CD4-positive, alpha-beta T cell (primary cell): ENCODE measurements around the gene ZDHHC3. TPM values are rescaled to one million over a fixed set of nuclear protein-coding genes. Genes with fewer than 3 reads are reported as not detected.

Experiments
- ATAC-seq: fragments of 200-7000 bp; cut with Tn5 transposase; one replicate; pipeline ENCODE4 v1.10.0; 2022; ENCODE audit warnings: mild to moderate bottlenecking; ENCODE audit not compliant: poor library complexity
- CTCF ChIA-PET: fragments of 350-600 bp; sonication (Branson Sonifier 250); formaldehyde crosslinking; loops from one replicate; lab custom pipeline; 2021; ENCODE audit warnings: antibody characterized with exemption, inconsistent platforms; lab: Charles Lee
- POLR2A ChIA-PET: fragments of 350-600 bp; sonication (Branson Sonifier 250); formaldehyde crosslinking; loops from one replicate; lab custom pipeline; 2021; ENCODE audit warnings: antibody characterized with exemption, inconsistent platforms; lab: Charles Lee
- DNase-seq, 14 experiments: peaks; one replicate each; pipeline ENCODE4 v3.0.0-alpha.2; 2013 to 2020; ENCODE audit warnings: mixed read lengths in 2 of 14
- H3K27ac ChIP-seq, 2 donors: one replicate each; pipeline versions ENCODE4 v1.5.1 to v1.7.0; 2013; ENCODE audit warnings: low read length in 2 of 2, low read depth in 1 of 2, mild to moderate bottlenecking in 1 of 2
- H3K27me3 ChIP-seq, 2 experiments: 1 replicate in 1 of 2; 2 replicates in 1 of 2; pipeline versions ENCODE4 v1.6.1 to v1.7.0; 2013; ENCODE audit warnings: low read length in 2 of 2, control low read depth in 1 of 2, mild to moderate bottlenecking in 1 of 2, moderate library complexity in 1 of 2; ENCODE audit not compliant: insufficient read depth in 2 of 2, control insufficient read depth in 1 of 2
- H3K36me3 ChIP-seq: one replicate; pipeline ENCODE4 v1.6.1; 2013; ENCODE audit warnings: low read length, control low read depth; ENCODE audit not compliant: insufficient read depth
- H3K4me1 ChIP-seq: one replicate; pipeline ENCODE4 v1.6.1; 2013; ENCODE audit warnings: low read length, control low read depth; ENCODE audit not compliant: insufficient read depth
- H3K4me3 ChIP-seq: one replicate; pipeline ENCODE4 v1.5.1; 2013; ENCODE audit warnings: mild to moderate bottlenecking, low read length, moderate library complexity
- H3K9me3 ChIP-seq, 2 experiments: 1 replicate in 1 of 2; 2 replicates in 1 of 2; pipeline versions ENCODE4 v1.6.1 to v1.7.0; 2013; ENCODE audit warnings: low read length in 2 of 2, mild to moderate bottlenecking in 2 of 2, control low read depth in 1 of 2, moderate library complexity in 1 of 2; ENCODE audit not compliant: control insufficient read depth in 1 of 2, insufficient read depth in 1 of 2
- H3K27ac Mint-ChIP-seq: one replicate; pipeline ENCODE4 v1.8.0; 2020; ENCODE audit warnings: mixed read lengths
- H3K27me3 Mint-ChIP-seq: one replicate; pipeline ENCODE4 v1.8.0; 2021; ENCODE audit warnings: mixed read lengths
- H3K36me3 Mint-ChIP-seq: one replicate; pipeline ENCODE4 v1.8.0; 2021; ENCODE audit warnings: low read depth, mixed read lengths
- H3K4me1 Mint-ChIP-seq: one replicate; pipeline ENCODE4 v1.8.0; 2021; ENCODE audit warnings: low read depth, mixed read lengths
- H3K4me3 Mint-ChIP-seq: one replicate; pipeline ENCODE4 v1.8.0; 2020; ENCODE audit warnings: mild to moderate bottlenecking, mixed read lengths
- H3K9me3 Mint-ChIP-seq: one replicate; pipeline ENCODE4 v1.8.0; 2020; ENCODE audit warnings: mixed read lengths
- CTCF ChIP-seq: fragments of 200-600 bp; IDR thresholded peaks from one replicate; pipeline ENCODE4 v1.8.0; 2022; ENCODE audit warnings: antibody characterized with exemption, mild to moderate bottlenecking
- intact Hi-C, 2 experiments: fragments of 100-400 bp; cut with DNase I in 1 of 2; cut with micrococcal nuclease in 1 of 2; formaldehyde crosslinking; loops; one replicate each; pipeline versions ENCODE4 v1.15.1 to v1.9.0; 2023 to 2025; cut with DNase I, micrococcal nuclease
- total RNA-seq, 174 experiments: library from RNA in 2 of 174; stranded (reverse) in 2 of 174; gene quantifications; one replicate each; pipeline ENCODE4 v1.2.3 and lab custom pipeline; 2021 to 2026

The ZDHHC3 gene
- total RNA-seq, 2 experiments from 2014 or later: 34.4 to 34.6 TPM

GRCh38 chr3:44963571-44964325, 12.2 kb downstream of the ZDHHC3 start:
- H3K4me1 Mint-ChIP-seq: peaks cover 69% of the 10 kb centered on the region
- ChIA-PET POLR2A (no interaction called here), CTCF (no interaction called here)
- no peak overlapping the region for H3K27ac Mint-ChIP-seq
- intact Hi-C loops: no loop called here
- H3K27me3 Mint-ChIP-seq: no peaks in the 10 kb centered on the region
- ATAC-seq (no peak), DNase-seq (no peak)
- Histone ChIP-seq H3K9me3 (no peaks in the 10 kb centered on the region), H3K4me3 (no peak overlapping the region), H3K4me1 (peaks cover 7% of the 10 kb centered on the region), H3K36me3 (peaks cover 7% of the 10 kb centered on the region), H3K27ac (no peak overlapping the region), H3K27me3 (no peaks in the 10 kb centered on the region)
- H3K4me3 Mint-ChIP-seq: no peak overlapping the region
- no peaks in the 10 kb centered on the region for H3K9me3 Mint-ChIP-seq
- no peak for TF ChIP-seq CTCF
- H3K36me3 Mint-ChIP-seq: peaks cover 9% of the 10 kb centered on the region

DNA sequence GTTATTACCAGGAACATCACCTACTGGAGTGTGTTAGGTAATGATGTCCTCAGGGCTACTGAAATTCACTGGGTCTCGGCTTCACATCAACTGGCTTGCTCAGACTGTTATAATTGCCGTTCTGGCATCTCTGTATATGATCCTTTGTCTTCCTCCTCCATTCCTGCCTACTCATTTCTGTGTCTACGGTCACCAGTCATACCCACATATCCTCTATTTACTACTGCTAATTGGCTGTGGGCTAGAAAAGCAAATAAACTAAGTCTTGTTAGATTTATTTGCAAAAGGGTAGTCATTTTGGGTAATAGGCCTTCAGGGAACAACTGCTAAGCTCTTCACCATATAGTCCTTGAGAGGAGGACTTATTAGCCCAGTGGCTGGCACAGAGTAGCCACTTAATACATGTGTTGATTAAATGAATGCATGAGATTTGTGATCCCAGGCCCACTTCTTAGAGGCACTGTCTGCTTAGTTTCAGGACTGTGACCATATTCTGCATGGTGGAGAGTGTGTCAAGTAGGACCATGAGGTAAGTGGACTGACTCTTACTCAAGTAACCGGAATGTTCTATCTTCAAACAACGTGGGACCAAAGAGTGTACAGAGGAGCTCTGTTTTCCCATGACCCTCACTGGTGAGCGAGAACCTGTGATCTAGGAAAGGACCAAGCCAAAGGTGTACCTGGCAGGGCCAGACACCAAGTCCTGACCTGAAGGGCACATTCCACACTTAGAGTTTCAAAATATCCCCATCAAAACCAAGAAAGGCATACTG, 13.2 kb downstream of the ZDHHC3 start:
- Histone ChIP-seq H3K9me3 (no peaks in the 10 kb centered on the region), H3K27me3 (no peaks in the 10 kb centered on the region), H3K4me3 (no peak overlapping the region), H3K27ac (no peak overlapping the region), H3K4me1 (peaks cover under 1% of the 10 kb centered on the region), H3K36me3 (peaks cover 16% of the 10 kb centered on the region)
- ChIA-PET CTCF (no interaction called here), POLR2A (no interaction called here)
- DNase-seq (no peak), ATAC-seq (no peak)
- Mint-ChIP-seq H3K4me1 (peaks cover 60% of the 10 kb centered on the region), H3K27ac (no peak overlapping the region), H3K36me3 (peaks cover 19% of the 10 kb centered on the region), H3K4me3 (no peak overlapping the region), H3K27me3 (no peaks in the 10 kb centered on the region), H3K9me3 (no peaks in the 10 kb centered on the region)
- TF ChIP-seq CTCF: no peak
- intact Hi-C loops: no loop called here

DNA sequence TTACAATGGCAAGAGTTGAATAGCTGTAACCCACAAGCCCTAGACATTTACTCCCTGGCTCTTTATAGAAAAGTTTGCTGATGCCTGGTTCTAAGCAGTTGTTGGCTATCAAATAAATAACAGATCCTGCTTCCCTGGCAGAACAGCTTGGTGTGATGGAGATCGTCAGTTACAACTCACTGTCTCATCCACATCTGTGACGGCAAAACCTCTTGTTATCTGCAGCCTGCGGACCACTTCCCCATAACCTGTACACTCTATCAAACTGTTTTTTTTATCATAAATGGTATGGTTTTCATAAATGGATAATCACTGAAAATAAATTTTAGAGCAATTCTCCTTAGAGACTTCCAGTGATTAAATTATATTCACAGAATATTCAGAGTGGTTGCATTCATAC, 14.1 kb downstream of the ZDHHC3 start:
- no peak for ATAC-seq
- intact Hi-C loops: no loop called here
- Mint-ChIP-seq H3K27ac (no peak overlapping the region), H3K27me3 (no peaks in the 10 kb centered on the region), H3K36me3 (peaks cover 28% of the 10 kb centered on the region), H3K4me1 (peaks cover 57% of the 10 kb centered on the region), H3K9me3 (no peaks in the 10 kb centered on the region), H3K4me3 (no peak overlapping the region)
- Histone ChIP-seq H3K27ac (no peak overlapping the region), H3K27me3 (no peaks in the 10 kb centered on the region), H3K4me3 (no peak overlapping the region), H3K36me3 (peaks cover 21% of the 10 kb centered on the region), H3K9me3 (no peaks in the 10 kb centered on the region), H3K4me1 (no peaks in the 10 kb centered on the region)
- CTCF ChIA-PET: no interaction called here
- TF ChIP-seq CTCF: no peak
- POLR2A ChIA-PET: no interaction called here
- DNase-seq: no peak
